WTC11 (cell line): ENCODE results near the gene CABP1. TPM values are rescaled to one million over a fixed set of nuclear protein-coding genes. Genes with fewer than 3 reads are reported as not detected.
A peak's percentile ranks its signal among the peaks of the same experiment; 100 is the strongest.

ENCODE experiments used
- ATAC-seq: fragments of 200-7000 bp; cut with Tn5 transposase; 2 replicates; pipeline ENCODE4 v1.10.0; 2021; ENCODE audit warnings: mild to moderate bottlenecking, moderate library complexity
- CTCF ChIA-PET: fragments of 300-600 bp; sonication (Branson Sonifier 250); formaldehyde crosslinking; loops from one replicate; lab custom pipeline; 2021; ENCODE audit warnings: antibody characterized with exemption; lab: Charles Lee
- POLR2A ChIA-PET: fragments of 350-600 bp; sonication (Branson Sonifier 250); formaldehyde crosslinking; loops from one replicate; lab custom pipeline; 2021; ENCODE audit warnings: antibody characterized with exemption; lab: Charles Lee
- DNase-seq: peaks from one replicate; pipeline ENCODE4 v3.0.0; 2021; ENCODE audit warnings: low spot score
- H3K27ac Mint-ChIP-seq: 2 replicates; pipeline ENCODE4 v1.8.0; 2021; ENCODE audit warnings: mixed read lengths
- H3K27me3 Mint-ChIP-seq: 2 replicates; pipeline ENCODE4 v1.8.0; 2021; ENCODE audit warnings: low read depth, mild to moderate bottlenecking, moderate library complexity, mixed read lengths
- H3K36me3 Mint-ChIP-seq: 2 replicates; pipeline ENCODE4 v1.8.0; 2021; ENCODE audit warnings: mixed read lengths
- H3K4me1 Mint-ChIP-seq: 2 replicates; pipeline ENCODE4 v1.8.0; 2022; ENCODE audit warnings: mixed read lengths
- H3K4me3 Mint-ChIP-seq: 2 replicates; pipeline ENCODE4 v1.8.0; 2021; ENCODE audit warnings: mild to moderate bottlenecking, moderate library complexity, mixed read lengths
- H3K9me3 Mint-ChIP-seq: 2 replicates; pipeline ENCODE4 v1.8.0; 2021; ENCODE audit warnings: mixed read lengths
- ATF2 ChIP-seq: sonication (generic); formaldehyde crosslinking; IDR thresholded peaks from 2 replicates; pipeline ENCODE4 v1.8.1; 2022; ENCODE audit warnings: low read depth, missing genetic modification reagents, borderline replicate concordance
- CTCF ChIP-seq: fragments of 200-600 bp; IDR thresholded peaks from 2 replicates; pipeline ENCODE4 v1.8.0; 2022; ENCODE audit warnings: antibody characterized with exemption
- FOXJ3 ChIP-seq: sonication (generic); formaldehyde crosslinking; IDR thresholded peaks from 2 replicates; pipeline ENCODE4 v1.9.0; 2021; ENCODE audit warnings: missing genetic modification reagents, mild to moderate bottlenecking, borderline replicate concordance
- FOXP1 ChIP-seq: sonication (generic); formaldehyde crosslinking; IDR thresholded peaks from 2 replicates; pipeline ENCODE4 v1.8.0; 2022; ENCODE audit warnings: missing genetic modification reagents, mild to moderate bottlenecking, moderate library complexity, borderline replicate concordance
- GRHL2 ChIP-seq: fragments of 250-450 bp; sonication (Bioruptor Pico); IDR thresholded peaks from 2 replicates; pipeline ENCODE4 v1.8.0; 2022; ENCODE audit warnings: mild to moderate bottlenecking, moderate library complexity; ENCODE audit not compliant: insufficient replicate concordance, severe bottlenecking
- IRF2 ChIP-seq: sonication (generic); formaldehyde crosslinking; IDR thresholded peaks from 2 replicates; pipeline ENCODE4 v1.8.0; 2022; ENCODE audit warnings: low read depth, missing genetic modification reagents, borderline replicate concordance
- JAZF1 ChIP-seq: fragments of 250-450 bp; sonication (Bioruptor Pico); IDR thresholded peaks from 2 replicates; pipeline ENCODE4 v1.9.0; 2021; ENCODE audit warnings: moderate library complexity, mild to moderate bottlenecking, inconsistent platforms
- JUN ChIP-seq: sonication (generic); formaldehyde crosslinking; IDR thresholded peaks from 2 replicates; pipeline ENCODE4 v1.8.0; 2023; ENCODE audit warnings: mild to moderate bottlenecking, missing genetic modification reagents
- SMAD3 ChIP-seq: sonication (generic); formaldehyde crosslinking; IDR thresholded peaks from 2 replicates; pipeline ENCODE4 v1.8.0; 2022; ENCODE audit warnings: missing genetic modification reagents, mild to moderate bottlenecking, borderline replicate concordance
- SMAD4 ChIP-seq: sonication (generic); formaldehyde crosslinking; IDR thresholded peaks from 2 replicates; pipeline ENCODE4 v1.8.0; 2022; ENCODE audit warnings: mild to moderate bottlenecking, missing genetic modification reagents
- TCF7 ChIP-seq: sonication (generic); formaldehyde crosslinking; IDR thresholded peaks from 2 replicates; pipeline ENCODE4 v1.8.0; 2022; ENCODE audit warnings: mild to moderate bottlenecking, low read depth, missing genetic modification reagents, moderate library complexity
- TEAD4 ChIP-seq: sonication (generic); formaldehyde crosslinking; IDR thresholded peaks from 2 replicates; pipeline ENCODE4 v1.8.0; 2022; ENCODE audit warnings: mild to moderate bottlenecking, missing genetic modification reagents
- ZNF232 ChIP-seq: sonication (generic); formaldehyde crosslinking; IDR thresholded peaks from 2 replicates; pipeline ENCODE4 v1.8.0; 2022; ENCODE audit warnings: mild to moderate bottlenecking, missing genetic modification reagents
- ZNF425 ChIP-seq: fragments of 250-450 bp; sonication (Bioruptor Pico); conservative IDR thresholded peaks from 2 replicates; pipeline ENCODE4 v1.9.0; 2021; ENCODE audit warnings: mild to moderate bottlenecking
- total RNA-seq: library from RNA; stranded (reverse); gene quantifications from 3 replicates; pipeline ENCODE4 v1.2.3, GENCODE V29; 2021
- TF ChIP-seq, protein P1 (sequence below): sonication (generic); formaldehyde crosslinking; IDR thresholded peaks from 2 replicates; pipeline ENCODE4 v1.8.1; 2022; ENCODE audit warnings: mild to moderate bottlenecking, moderate library complexity, missing genetic modification reagents
- TF ChIP-seq, protein P2 (sequence below): sonication (generic); formaldehyde crosslinking; IDR thresholded peaks from 2 replicates; pipeline ENCODE4 v1.8.1; 2022; ENCODE audit warnings: missing genetic modification reagents, borderline replicate concordance
- TF ChIP-seq, protein P3 (sequence below): fragments of 250-450 bp; sonication (Bioruptor Pico); IDR thresholded peaks from 2 replicates; pipeline ENCODE4 v1.9.0; 2021; ENCODE audit warnings: moderate library complexity, mild to moderate bottlenecking, inconsistent platforms, borderline replicate concordance
- TF ChIP-seq, protein P4 (sequence below): sonication (generic); formaldehyde crosslinking; IDR thresholded peaks from 2 replicates; pipeline ENCODE4 v1.8.0; 2022; ENCODE audit warnings: mild to moderate bottlenecking, missing genetic modification reagents

CABP1 gene
- total RNA-seq, 1 experiment from 2014 or later = 14.1 TPM

GRCh38 chr12:120708651-120709050 is 68.2 kb downstream of the CABP1 start:
- Mint-ChIP-seq H3K9me3 (no peaks in the 10 kb centered on the region), H3K4me3 (no peak overlapping the region), H3K36me3 (peaks cover 5% of the 10 kb centered on the region; the same call in 1 of the 2 replicates), H3K27me3 (no peaks in the 10 kb centered on the region), H3K27ac (peak overlapping the region; percentile 48), H3K4me1 (peaks cover 26% of the 10 kb centered on the region)
- TF ChIP-seq ATF2 (CRISPR knock-in tag) = no peak
- TF ChIP-seq ZNF425 = no peak
- no peak for TF ChIP-seq TCF7 (CRISPR knock-in tag)
- DNase-seq (no peak), ATAC-seq (no peak)
- POLR2A ChIA-PET = interaction anchor here (1.5 kb wide), 1 partner anchor 29 kb away, joined by 3 read pairs; no protein-coding TSS in a partner anchor
- CTCF ChIA-PET = interaction anchor here (4.2 kb wide), 1 partner anchor 60 kb away, joined by 48 read pairs; no protein-coding TSS in a partner anchor

DNA sequence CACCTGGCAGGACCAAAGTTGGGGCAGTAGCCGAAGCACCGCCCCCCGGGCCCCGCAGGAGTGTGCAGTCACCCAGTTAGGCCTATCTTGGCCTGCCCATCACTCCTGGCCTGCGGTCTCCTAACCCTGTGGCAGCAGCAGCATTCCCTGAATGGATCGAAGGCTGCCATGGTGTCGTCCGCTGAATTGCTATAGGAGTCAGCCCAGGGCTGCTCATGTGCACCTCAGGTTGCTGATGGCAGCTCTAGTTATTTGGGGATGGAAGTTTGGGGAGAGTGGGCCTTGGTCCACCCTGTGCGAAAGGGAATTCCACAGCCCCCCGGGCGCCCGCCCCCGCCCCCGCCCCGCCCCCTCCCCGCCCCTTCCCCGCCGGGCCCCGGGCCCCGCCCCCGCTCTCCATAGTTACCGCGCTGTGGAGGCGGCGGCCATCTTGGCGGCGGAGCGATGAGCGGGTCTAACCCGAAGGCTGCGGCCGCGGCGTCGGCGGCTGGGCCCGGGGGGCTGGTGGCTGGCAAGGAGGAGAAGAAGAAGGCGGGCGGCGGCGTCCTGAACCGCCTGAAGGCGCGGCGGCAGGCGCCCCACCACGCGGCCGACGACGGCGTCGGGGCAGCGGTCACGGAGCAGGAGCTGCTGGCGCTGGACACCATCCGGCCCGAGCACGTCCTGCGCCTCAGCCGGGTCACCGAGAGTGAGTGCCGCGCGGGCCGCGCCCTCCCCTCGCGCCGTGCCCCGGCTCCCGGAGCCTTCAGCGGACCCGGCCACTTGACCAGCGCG is 69.8 kb downstream of the CABP1 start, which contains the start of gene UNC119B:
UNC119B (plus strand) TSS at position 428 of the 774 bp plus-strand sequence; CDS start at position 445, 17 bp downstream.
- ChIA-PET CTCF (interaction anchor here (1.4 to 4.2 kb wide), 3 partner anchors 58 to 81 kb away, joined by 6 to 48 read pairs (median 8); no protein-coding TSS in a partner anchor), POLR2A (interaction anchor here (0.7 to 1.5 kb wide), 3 partner anchors 21 to 28 kb away, joined by 3 to 4 read pairs (median 4); no protein-coding TSS in a partner anchor)
- Mint-ChIP-seq H3K27ac (peak within 1 kb of the TSS; percentile 64), H3K4me3 (peak within 1 kb of the TSS; percentile 79), H3K36me3 (peaks cover 19% of the 10 kb centered on the region), H3K9me3 (no peaks in the 10 kb centered on the region), H3K27me3 (no peaks in the 10 kb centered on the region), H3K4me1 (peaks cover 26% of the 10 kb centered on the region)
- peak; percentile 89 for ATAC-seq
- peak; percentile 72 for DNase-seq
- no peak for TF ChIP-seq JAZF1 (CRISPR knock-in tag)
- no peak for TF ChIP-seq TEAD4 (CRISPR knock-in tag)
- TF ChIP-seq, protein P1, sequence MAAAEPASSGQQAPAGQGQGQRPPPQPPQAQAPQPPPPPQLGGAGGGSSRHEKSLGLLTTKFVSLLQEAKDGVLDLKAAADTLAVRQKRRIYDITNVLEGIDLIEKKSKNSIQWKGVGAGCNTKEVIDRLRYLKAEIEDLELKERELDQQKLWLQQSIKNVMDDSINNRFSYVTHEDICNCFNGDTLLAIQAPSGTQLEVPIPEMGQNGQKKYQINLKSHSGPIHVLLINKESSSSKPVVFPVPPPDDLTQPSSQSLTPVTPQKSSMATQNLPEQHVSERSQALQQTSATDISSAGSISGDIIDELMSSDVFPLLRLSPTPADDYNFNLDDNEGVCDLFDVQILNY (CRISPR knock-in tag) = no peak
- 0 out of 2 replicates have a peak, but pooled peaks have one; percentile 17 for TF ChIP-seq FOXP1 (CRISPR knock-in tag)
- no peak for TF ChIP-seq SMAD4
- TF ChIP-seq, protein P2, sequence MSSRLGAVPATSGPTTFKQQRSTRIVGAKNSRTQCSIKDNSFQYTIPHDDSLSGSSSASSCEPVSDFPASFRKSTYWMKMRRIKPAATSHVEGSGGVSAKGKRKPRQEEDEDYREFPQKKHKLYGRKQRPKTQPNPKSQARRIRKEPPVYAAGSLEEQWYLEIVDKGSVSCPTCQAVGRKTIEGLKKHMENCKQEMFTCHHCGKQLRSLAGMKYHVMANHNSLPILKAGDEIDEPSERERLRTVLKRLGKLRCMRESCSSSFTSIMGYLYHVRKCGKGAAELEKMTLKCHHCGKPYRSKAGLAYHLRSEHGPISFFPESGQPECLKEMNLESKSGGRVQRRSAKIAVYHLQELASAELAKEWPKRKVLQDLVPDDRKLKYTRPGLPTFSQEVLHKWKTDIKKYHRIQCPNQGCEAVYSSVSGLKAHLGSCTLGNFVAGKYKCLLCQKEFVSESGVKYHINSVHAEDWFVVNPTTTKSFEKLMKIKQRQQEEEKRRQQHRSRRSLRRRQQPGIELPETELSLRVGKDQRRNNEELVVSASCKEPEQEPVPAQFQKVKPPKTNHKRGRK = no peak
- TF ChIP-seq, protein P3, sequence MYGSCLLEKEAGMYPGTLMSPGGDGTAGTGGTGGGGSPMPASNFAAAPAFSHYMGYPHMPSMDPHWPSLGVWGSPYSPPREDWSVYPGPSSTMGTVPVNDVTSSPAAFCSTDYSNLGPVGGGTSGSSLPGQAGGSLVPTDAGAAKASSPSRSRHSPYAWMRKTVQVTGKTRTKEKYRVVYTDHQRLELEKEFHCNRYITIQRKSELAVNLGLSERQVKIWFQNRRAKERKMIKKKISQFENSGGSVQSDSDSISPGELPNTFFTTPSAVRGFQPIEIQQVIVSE = no peak
- TF ChIP-seq SMAD3 (CRISPR knock-in tag) = peak; percentile 35; the same call in 1 of the 2 replicates
- no peak for TF ChIP-seq CTCF
- TF ChIP-seq ZNF232 (CRISPR knock-in tag) = 0 out of 2 replicates have a peak, but pooled peaks have one; percentile 57
- TF ChIP-seq IRF2 = no peak
- no peak for TF ChIP-seq GRHL2 (CRISPR knock-in tag)
- no peak for TF ChIP-seq TCF7 (CRISPR knock-in tag)
- TF ChIP-seq, protein P4, sequence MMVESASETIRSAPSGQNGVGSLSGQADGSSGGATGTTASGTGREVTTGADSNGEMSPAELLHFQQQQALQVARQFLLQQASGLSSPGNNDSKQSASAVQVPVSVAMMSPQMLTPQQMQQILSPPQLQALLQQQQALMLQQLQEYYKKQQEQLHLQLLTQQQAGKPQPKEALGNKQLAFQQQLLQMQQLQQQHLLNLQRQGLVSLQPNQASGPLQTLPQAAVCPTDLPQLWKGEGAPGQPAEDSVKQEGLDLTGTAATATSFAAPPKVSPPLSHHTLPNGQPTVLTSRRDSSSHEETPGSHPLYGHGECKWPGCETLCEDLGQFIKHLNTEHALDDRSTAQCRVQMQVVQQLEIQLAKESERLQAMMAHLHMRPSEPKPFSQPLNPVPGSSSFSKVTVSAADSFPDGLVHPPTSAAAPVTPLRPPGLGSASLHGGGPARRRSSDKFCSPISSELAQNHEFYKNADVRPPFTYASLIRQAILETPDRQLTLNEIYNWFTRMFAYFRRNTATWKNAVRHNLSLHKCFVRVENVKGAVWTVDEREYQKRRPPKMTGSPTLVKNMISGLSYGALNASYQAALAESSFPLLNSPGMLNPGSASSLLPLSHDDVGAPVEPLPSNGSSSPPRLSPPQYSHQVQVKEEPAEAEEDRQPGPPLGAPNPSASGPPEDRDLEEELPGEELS (CRISPR knock-in tag) = 0 out of 2 replicates have a peak, but pooled peaks have one; percentile 34
- TF ChIP-seq ZNF425 = no peak
- TF ChIP-seq JUN (CRISPR knock-in tag) = 0 out of 2 replicates have a peak, but pooled peaks have one; percentile 56
- no peak for TF ChIP-seq FOXJ3
